HEK293T (cell line): ENCODE results near the gene TCFL5.

Experiments used
- BHLHE40 ChIP-seq: fragments of 450-650 bp; IDR thresholded peaks from 2 replicates; pipeline ENCODE4 v1.6.1; 2016; ENCODE audit warnings: mild to moderate bottlenecking, moderate library complexity, borderline replicate concordance
- FOXA1 ChIP-seq: fragments of 450-650 bp; IDR thresholded peaks from 2 replicates; pipeline ENCODE4 v1.6.1; 2016; ENCODE audit warnings: mild to moderate bottlenecking
- FOXK2 ChIP-seq: fragments of 450-650 bp; IDR thresholded peaks from 2 replicates; pipeline ENCODE4 v1.6.1; 2016; ENCODE audit warnings: mild to moderate bottlenecking
- FOXM1 ChIP-seq: fragments of 450-650 bp; IDR thresholded peaks from 2 replicates; pipeline ENCODE4 v1.6.1; 2017; ENCODE audit warnings: mild to moderate bottlenecking, borderline replicate concordance
- HDGF ChIP-seq: fragments of 450-650 bp; IDR thresholded peaks from 2 replicates; pipeline ENCODE4 v1.6.1; 2017; ENCODE audit warnings: antibody characterized with exemption, borderline replicate concordance
- SP1 ChIP-seq: fragments of 450-650 bp; IDR thresholded peaks from 2 replicates; pipeline ENCODE4 v1.6.1; 2017
- SUZ12 ChIP-seq: fragments of 450-650 bp; IDR thresholded peaks from 2 replicates; pipeline ENCODE4 v1.6.1; 2016; ENCODE audit warnings: mild to moderate bottlenecking
- TARDBP ChIP-seq: fragments of 450-650 bp; IDR thresholded peaks from 2 replicates; pipeline ENCODE4 v1.6.1; 2016
- ZNF384 ChIP-seq: fragments of 450-650 bp; IDR thresholded peaks from 2 replicates; pipeline ENCODE4 v1.6.1; 2016

DNA sequence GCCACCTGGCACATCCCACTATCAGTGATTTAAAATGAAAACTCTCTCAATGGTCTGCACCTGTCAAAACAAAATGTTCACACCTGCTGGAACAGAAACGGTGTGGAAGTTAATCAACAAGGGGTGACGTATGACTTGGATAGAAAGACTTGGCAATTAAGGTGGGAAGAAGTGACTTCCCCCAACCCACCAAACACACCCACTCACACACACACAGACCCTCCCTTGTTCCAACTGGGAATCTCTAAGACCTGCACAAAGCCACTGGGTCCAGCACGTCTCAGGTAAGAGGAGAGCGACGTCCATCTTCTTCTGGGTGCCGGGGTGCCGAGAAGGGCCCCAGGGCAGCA is 25.1 kb upstream of the TCFL5 start:
- TF ChIP-seq TARDBP (no peak), FOXA1 (no peak), FOXM1 (no peak), FOXK2 (no peak), SUZ12 (no peak), SP1 (no peak), BHLHE40 (no peak), HDGF (no peak), ZNF384 (no peak)
